Thyroid gland (tissue), 4 donors: ENCODE measurements around the gene RIPK4. TPM values are rescaled to one million over a fixed set of nuclear protein-coding genes. Genes with fewer than 3 reads are reported as not detected.

Experiments used
- DNase-seq, 2 donors: peaks; one replicate each; pipeline ENCODE4 v3.0.0-alpha.2; 2019
- H3K27ac ChIP-seq, 3 donors: fragments of 200-600 bp; sonication (generic); 1 replicate in 2 of 3; 2 replicates in 1 of 3; pipeline ENCODE4 v1.5.1; 2016 to 2019; ENCODE audit warnings: mild to moderate bottlenecking in 1 of 3, moderate library complexity in 1 of 3
- H3K27me3 ChIP-seq: fragments of 200-600 bp; sonication (generic); one replicate; pipeline ENCODE4 v1.5.1; 2019
- H3K36me3 ChIP-seq, 2 donors: fragments of 200-600 bp; sonication (generic); one replicate each; pipeline ENCODE4 v1.5.1; 2016 to 2019
- H3K4me1 ChIP-seq, 2 donors: fragments of 200-600 bp; sonication (generic); one replicate each; pipeline ENCODE4 v1.5.1; 2017 to 2019
- H3K4me3 ChIP-seq, 3 donors: fragments of 200-600 bp; sonication (generic); replicated peaks in 1 of 3; 1 replicate in 2 of 3; 2 replicates in 1 of 3; pipeline ENCODE4 v1.5.1; 2016; ENCODE audit warnings: mild to moderate bottlenecking in 1 of 3
- H3K9me3 ChIP-seq: fragments of 200-600 bp; sonication (generic); one replicate; pipeline ENCODE4 v1.5.1; 2017
- POLR2A ChIP-seq, 2 donors: fragments of 450-650 bp; IDR thresholded peaks; one replicate each; pipeline ENCODE4 v1.6.1; 2017; ENCODE audit warnings: antibody characterized with exemption in 2 of 2, mild to moderate bottlenecking in 2 of 2, moderate library complexity in 1 of 2
- WGBS, 2 donors: methylation state at CpG; one replicate each; pipeline ENCODE4 v1.1.5; 2017; 5-methylcytosine and 5-hydroxymethylcytosine counted together
- intact Hi-C: fragments of 100-400 bp; cut with DNase I; formaldehyde crosslinking; loops from one replicate; pipeline ENCODE4 v1.15.1; 2023
- total RNA-seq, 4 donors: library from RNA; depleted of rRNA; stranded (reverse); fragments of >200 nt; gene quantifications; one replicate each; pipeline ENCODE4 v1.2.3, GENCODE V29; 2016
- TF ChIP-seq, protein P1 (sequence below), 6 experiments: fragments of 200-600 bp in 3 of 6; fragments of 450-650 bp in 3 of 6; sonication (generic) in 3 of 6; IDR thresholded peaks; one replicate each; pipeline ENCODE4 v1.5.1; 2016 to 2019; ENCODE audit warnings: antibody characterized with exemption in 6 of 6, mild to moderate bottlenecking in 2 of 6, inconsistent platforms in 1 of 6, moderate library complexity in 1 of 6

Gene RIPK4
- total RNA-seq, 4 donors from 2014 or later, result 15.3 to 24.7 (median 22.6) TPM

DNA sequence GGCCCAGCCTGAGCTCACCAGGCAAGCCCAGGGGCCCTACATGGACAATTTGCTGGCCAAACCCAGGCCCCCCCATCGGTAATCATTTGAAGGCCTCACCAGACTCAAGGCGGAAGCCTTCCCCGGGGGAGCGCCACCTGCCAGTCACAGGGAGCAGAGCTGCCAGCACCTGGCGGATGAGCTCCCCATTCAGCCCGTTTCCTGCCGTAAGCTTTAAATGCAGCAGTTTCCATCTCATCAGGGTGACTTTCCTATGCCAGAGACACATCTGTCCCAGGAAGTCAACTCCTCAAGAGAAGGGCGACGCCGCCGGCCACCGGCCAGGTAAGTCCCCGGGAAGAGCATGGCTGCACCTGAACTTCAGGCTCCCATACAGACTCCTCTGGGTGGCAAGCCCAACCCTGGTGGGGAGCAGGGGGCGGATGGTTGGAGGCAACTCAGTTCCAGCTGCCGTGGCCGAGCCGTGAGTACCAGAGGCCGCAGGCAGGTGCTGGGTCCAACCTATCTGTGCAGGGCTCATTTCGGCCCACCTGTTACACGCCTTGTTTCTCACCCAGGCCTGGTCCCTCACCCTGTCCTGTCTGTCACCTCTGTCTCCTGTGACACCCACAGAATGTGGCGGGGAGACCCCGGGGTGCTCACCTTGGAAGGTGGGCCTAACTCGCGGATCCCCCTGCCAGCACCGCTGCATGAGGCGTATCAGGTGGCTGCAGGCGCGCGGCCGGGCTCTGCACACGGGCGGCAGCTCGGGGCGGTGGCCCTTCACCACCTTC, 20.7 kb downstream of the RIPK4 start:
- Histone ChIP-seq H3K27ac (no peak overlapping the region), H3K27me3 (no peaks in the 10 kb centered on the region), H3K4me1 (peaks cover 13 to 17% of the 10 kb centered on the region in 2 donors), H3K4me3 (no peak overlapping the region), H3K9me3 (no peaks in the 10 kb centered on the region), H3K36me3 (peaks cover 44 to 51% of the 10 kb centered on the region in 2 donors)
- 93% methylated on average over 25 to 34 of the region's 34 CpGs for WGBS, 2 donors
- intact Hi-C loops, result no loop called here
- no peak for TF ChIP-seq POLR2A (IDR thresholded peaks at IDR 0.05)
- DNase-seq, result no peak

DNA sequence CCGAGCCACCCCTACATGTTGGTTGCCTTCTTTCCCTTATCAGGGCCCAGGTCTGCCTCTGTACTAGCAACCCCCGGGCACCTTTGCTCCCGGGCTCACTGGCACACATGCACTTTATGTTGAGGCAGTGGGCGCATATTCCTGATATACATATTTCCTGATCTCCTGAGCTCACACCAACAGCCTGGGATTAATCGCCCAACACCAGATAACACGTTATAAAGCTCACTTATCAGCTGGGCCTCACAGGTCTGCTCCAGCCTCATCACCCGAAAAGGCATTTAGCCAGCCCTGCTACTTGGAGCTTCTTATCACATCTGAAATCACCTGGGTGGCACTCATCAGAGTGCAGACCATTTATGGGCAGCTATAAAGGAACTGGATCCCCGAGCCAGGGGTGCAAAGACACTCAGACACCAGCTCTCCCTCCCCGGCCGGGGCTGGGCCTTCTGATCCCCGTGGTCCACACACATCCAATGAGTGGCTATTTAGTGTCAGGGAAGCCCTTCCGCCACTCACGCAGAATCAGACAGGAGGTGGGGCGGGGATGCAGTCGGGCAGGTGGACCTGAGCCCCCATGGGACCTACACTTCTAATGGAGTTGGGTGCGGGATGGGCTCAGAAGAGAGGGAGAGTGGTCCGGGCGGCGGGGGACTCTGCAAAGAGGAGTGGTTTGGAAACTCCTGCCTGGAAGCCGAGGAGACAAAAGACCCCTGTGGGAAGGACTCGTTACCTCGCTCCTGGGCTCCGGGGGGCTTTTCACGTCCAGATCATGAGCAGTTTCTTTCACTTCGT, 21.6 kb downstream of the RIPK4 start:
- DNase-seq, result no peak
- H3K4me3 ChIP-seq, result no peak overlapping the region
- H3K9me3 ChIP-seq, result no peaks in the 10 kb centered on the region
- H3K36me3 ChIP-seq, result peaks cover 53 to 60% of the 10 kb centered on the region in 2 donors
- 89 to 93% methylated on average over 25 of the region's 25 CpGs for WGBS, 2 donors
- no peaks in the 10 kb centered on the region for H3K27me3 ChIP-seq
- H3K27ac ChIP-seq, result no peak overlapping the region
- peaks cover 4 to 8% of the 10 kb centered on the region in 2 donors for H3K4me1 ChIP-seq
- TF ChIP-seq, protein P1, sequence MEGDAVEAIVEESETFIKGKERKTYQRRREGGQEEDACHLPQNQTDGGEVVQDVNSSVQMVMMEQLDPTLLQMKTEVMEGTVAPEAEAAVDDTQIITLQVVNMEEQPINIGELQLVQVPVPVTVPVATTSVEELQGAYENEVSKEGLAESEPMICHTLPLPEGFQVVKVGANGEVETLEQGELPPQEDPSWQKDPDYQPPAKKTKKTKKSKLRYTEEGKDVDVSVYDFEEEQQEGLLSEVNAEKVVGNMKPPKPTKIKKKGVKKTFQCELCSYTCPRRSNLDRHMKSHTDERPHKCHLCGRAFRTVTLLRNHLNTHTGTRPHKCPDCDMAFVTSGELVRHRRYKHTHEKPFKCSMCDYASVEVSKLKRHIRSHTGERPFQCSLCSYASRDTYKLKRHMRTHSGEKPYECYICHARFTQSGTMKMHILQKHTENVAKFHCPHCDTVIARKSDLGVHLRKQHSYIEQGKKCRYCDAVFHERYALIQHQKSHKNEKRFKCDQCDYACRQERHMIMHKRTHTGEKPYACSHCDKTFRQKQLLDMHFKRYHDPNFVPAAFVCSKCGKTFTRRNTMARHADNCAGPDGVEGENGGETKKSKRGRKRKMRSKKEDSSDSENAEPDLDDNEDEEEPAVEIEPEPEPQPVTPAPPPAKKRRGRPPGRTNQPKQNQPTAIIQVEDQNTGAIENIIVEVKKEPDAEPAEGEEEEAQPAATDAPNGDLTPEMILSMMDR (IDR thresholded peaks at IDR 0.05), result no peak
- TF ChIP-seq POLR2A (IDR thresholded peaks at IDR 0.05), result no peak
- intact Hi-C loops, result no loop called here

DNA sequence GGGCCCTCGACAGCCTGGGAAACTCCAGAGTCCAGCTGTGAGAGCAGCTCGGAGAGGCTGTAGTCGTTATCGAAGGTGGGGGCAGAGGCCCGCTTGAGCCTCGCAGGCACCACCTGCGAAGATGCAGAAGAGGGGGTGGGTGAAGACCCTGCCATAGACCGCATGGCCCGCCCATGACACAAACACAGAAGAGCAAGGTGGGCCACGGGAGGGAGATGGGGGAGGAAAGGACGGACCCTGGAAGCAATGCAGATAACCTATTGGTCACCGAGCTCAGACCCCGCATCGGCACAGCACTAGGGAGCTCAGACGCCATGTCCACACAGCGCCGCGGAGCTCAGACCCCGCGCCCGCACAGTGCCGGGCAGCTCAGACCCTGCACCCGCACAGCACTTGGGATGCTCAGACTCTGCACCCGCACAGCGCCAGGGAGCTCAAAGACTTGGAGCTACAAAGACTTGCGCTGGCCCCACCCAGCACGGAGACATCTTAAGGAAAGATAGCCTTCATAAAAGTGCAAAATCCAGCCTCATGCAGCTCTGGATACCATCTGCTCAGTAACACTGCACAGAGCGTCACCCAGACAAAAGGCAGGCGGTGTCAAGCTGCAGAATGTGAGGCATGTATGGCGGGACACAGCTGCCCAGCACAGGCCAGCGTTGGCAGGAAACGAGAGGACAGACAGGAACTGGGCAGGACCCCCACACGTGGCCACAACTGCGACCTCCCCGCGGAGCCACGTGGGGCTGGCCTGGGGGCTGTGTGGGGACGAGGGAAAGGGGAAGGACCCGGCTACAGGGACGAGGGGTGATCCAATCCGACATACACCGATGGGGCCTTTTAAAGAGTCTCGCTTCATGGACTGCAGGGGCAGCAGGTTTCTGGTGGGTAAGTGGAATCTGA, 22.6 kb downstream of the RIPK4 start:
- Histone ChIP-seq H3K9me3 (no peaks in the 10 kb centered on the region), H3K27ac (no peak overlapping the region), H3K36me3 (peaks cover 60 to 64% of the 10 kb centered on the region in 2 donors), H3K27me3 (no peaks in the 10 kb centered on the region), H3K4me3 (no peak overlapping the region), H3K4me1 (no peaks in the 10 kb centered on the region)
- TF ChIP-seq POLR2A (IDR thresholded peaks at IDR 0.05), result no peak
- TF ChIP-seq, protein P1 (IDR thresholded peaks at IDR 0.05), result no peak
- no peak for DNase-seq
- intact Hi-C loops, result no loop called here
- 86 to 87% methylated on average over 40 to 43 of the region's 43 CpGs for WGBS, 2 donors

DNA sequence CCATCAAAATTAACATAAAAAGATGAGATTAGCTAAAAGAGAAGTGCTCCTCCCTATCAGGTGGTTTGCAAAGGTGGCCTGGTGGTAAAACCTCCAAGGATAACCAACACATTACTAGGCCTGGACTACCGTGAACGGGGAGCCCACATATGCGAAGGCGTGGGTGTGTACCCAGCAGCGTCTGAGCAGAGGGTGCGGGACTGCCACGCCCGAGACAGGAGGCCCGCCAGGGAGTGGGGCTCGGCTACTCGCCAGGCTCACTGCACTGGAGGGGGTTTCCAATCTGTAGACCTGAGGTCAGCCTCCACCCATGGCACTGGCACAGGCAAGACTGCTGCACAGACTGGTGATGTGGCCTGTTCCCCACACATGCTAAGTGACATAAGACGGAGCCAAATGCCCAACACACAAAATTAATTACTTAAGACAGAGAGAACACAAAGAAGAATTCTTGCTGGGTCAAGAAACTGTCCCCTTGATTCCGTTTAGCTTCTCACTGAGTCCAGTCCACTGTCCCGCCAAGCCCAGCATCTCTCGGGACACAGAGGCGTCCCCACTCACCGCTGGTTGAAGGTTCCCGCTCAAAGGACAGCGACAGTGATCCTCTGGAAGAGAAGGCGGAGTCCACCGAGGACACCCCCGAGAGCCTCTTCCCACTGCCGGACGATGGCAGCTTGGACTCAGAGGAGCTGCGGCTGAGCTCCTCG, 23.4 kb downstream of the RIPK4 start:
- Histone ChIP-seq H3K4me3 (no peak overlapping the region), H3K36me3 (peaks cover 61 to 64% of the 10 kb centered on the region in 2 donors), H3K9me3 (no peaks in the 10 kb centered on the region), H3K4me1 (no peaks in the 10 kb centered on the region), H3K27ac (no peak overlapping the region), H3K27me3 (no peaks in the 10 kb centered on the region)
- WGBS, 2 donors, result 92 to 93% methylated on average over 24 to 26 of the region's 26 CpGs
- DNase-seq, result no peak
- TF ChIP-seq, protein P1 (IDR thresholded peaks at IDR 0.05), result no peak
- TF ChIP-seq POLR2A (IDR thresholded peaks at IDR 0.05), result no peak
- intact Hi-C loops, result no loop called here
